Left lung (tissue), 10 donors: ENCODE data around the gene NUSAP1. TPM values are rescaled to one million over a fixed set of nuclear protein-coding genes. Genes with fewer than 3 reads are reported as not detected.
A peak's percentile ranks its signal among the peaks of the same experiment; 100 is the strongest.

Source experiments
- ATAC-seq: fragments of 200-7000 bp; cut with Tn5 transposase; one replicate; pipeline ENCODE4 v1.9.1; 2020; ENCODE audit warnings: moderate library complexity
- DNase-seq, 4 donors: peaks; one replicate each; pipeline ENCODE4 v3.0.0-alpha.2; 2013 to 2020
- H3K27ac ChIP-seq, 2 donors: fragments of 200-600 bp; sonication (generic) in 1 of 2; one replicate each; pipeline versions ENCODE4 v1.5.0 to v1.8.0; 2020 to 2021
- H3K27me3 ChIP-seq, 2 donors: fragments of 200-600 bp; sonication (generic) in 1 of 2; one replicate each; pipeline versions ENCODE4 v1.5.0 to v1.8.0; 2020 to 2021
- H3K36me3 ChIP-seq, 2 donors: fragments of 200-600 bp; sonication (generic) in 1 of 2; one replicate each; pipeline versions ENCODE4 v1.5.0 to v1.8.0; 2020 to 2021
- H3K4me1 ChIP-seq, 2 donors: fragments of 200-600 bp; one replicate each; pipeline ENCODE4 v1.8.0; 2021
- H3K4me3 ChIP-seq, 2 donors: fragments of 200-600 bp; sonication (generic) in 1 of 2; one replicate each; pipeline versions ENCODE4 v1.5.0 to v1.8.0; 2020 to 2021; ENCODE audit warnings: mild to moderate bottlenecking in 1 of 2
- H3K9me3 ChIP-seq, 2 donors: fragments of 200-600 bp; sonication (generic) in 1 of 2; one replicate each; pipeline versions ENCODE4 v1.5.0 to v1.8.0; 2020 to 2021
- CTCF ChIP-seq, 2 donors: fragments of 200-600 bp; sonication (generic) in 1 of 2; IDR thresholded peaks; one replicate each; pipeline versions ENCODE4 v1.5.0 to v1.8.0; 2021; ENCODE audit warnings: antibody characterized with exemption in 2 of 2
- intact Hi-C, 2 donors: fragments of 100-400 bp; cut with DNase I; formaldehyde crosslinking; loops; one replicate each; pipeline versions ENCODE4 v1.11.2 to v1.14.2; 2022
- polyA plus RNA-seq, 6 donors: library from polyadenylated mRNA; unstranded; fragments of 120-200 nt; gene quantifications; one replicate each; pipeline ENCODE4 v1.2.1, GENCODE V29; 2013; ENCODE audit not compliant: insufficient read length in 6 of 6
- total RNA-seq, 2 donors: library from RNA; stranded (reverse); fragmentation: NEBNext Ultra II Directional; extraction: Animal tissue kit (Norgen Biotek cat#: 25700); gene quantifications; one replicate each; pipeline ENCODE4 v1.2.1, GENCODE V29; 2021
- donor health status: DM: no; HTN: yes; CAD: no.
- donor health status: DM: no; HTN: no; CAD: no.

The NUSAP1 gene
- total and polyA plus RNA-seq, 8 donors = 10.2 to 147 (median 69.3) TPM

- peak overlapping the region in 1 of 2 donors; percentile 69 for H3K27ac ChIP-seq
- no peaks in the 10 kb centered on the region for H3K27me3 ChIP-seq
- DNase-seq = peak in 1 of 4 donors; percentile 11
- peaks cover 0 to 35% of the 10 kb centered on the region in 2 donors for H3K4me1 ChIP-seq
- H3K9me3 ChIP-seq = no peaks in the 10 kb centered on the region
- no peak for TF ChIP-seq CTCF (IDR thresholded peaks at IDR 0.05)
- no peaks in the 10 kb centered on the region for H3K36me3 ChIP-seq
- H3K4me3 ChIP-seq = no peak overlapping the region
- peak; percentile 27 for ATAC-seq
- intact Hi-C loops = no loop called here
These were observed 75.6 kb downstream of the NUSAP1 start for GRCh38 chr15:41408234-41408641.

- intact Hi-C loops = no loop called here
- no peak overlapping the region for H3K27ac ChIP-seq
- peaks cover 2 to 34% of the 10 kb centered on the region in 2 donors for H3K4me1 ChIP-seq
- H3K36me3 ChIP-seq = no peaks in the 10 kb centered on the region
- no peak overlapping the region for H3K4me3 ChIP-seq
- H3K27me3 ChIP-seq = no peaks in the 10 kb centered on the region
- no peaks in the 10 kb centered on the region for H3K9me3 ChIP-seq
- no peak for DNase-seq
- TF ChIP-seq CTCF (IDR thresholded peaks at IDR 0.05) = no peak
- ATAC-seq = no peak
These were observed 78.3 kb downstream of the NUSAP1 start for GRCh38 chr15:41411031-41411430.

- no peak for TF ChIP-seq CTCF (IDR thresholded peaks at IDR 0.05)
- Histone ChIP-seq H3K9me3 (no peaks in the 10 kb centered on the region), H3K27me3 (no peaks in the 10 kb centered on the region), H3K36me3 (no peaks in the 10 kb centered on the region), H3K4me1 (peaks cover 5 to 39% of the 10 kb centered on the region in 2 donors), H3K4me3 (no peak overlapping the region), H3K27ac (no peak overlapping the region)
- no peak for DNase-seq
- intact Hi-C loops = no loop called here
- ATAC-seq = no peak
These were observed 78.8 kb downstream of the NUSAP1 start for GRCh38 chr15:41411441-41411840.

GRCh38 chr15:41416128-41416741, 83.6 kb downstream of the NUSAP1 start:
- Histone ChIP-seq H3K4me1 (peaks cover 16 to 40% of the 10 kb centered on the region in 2 donors), H3K4me3 (peak overlapping the region; percentile 96 to 100), H3K27me3 (no peaks in the 10 kb centered on the region), H3K36me3 (no peaks in the 10 kb centered on the region), H3K9me3 (no peaks in the 10 kb centered on the region), H3K27ac (peak overlapping the region; percentile 67 to 83)
- ATAC-seq = peak; percentile 38
- intact Hi-C loops = no loop called here
- DNase-seq = no peak
- no peak for TF ChIP-seq CTCF (IDR thresholded peaks at IDR 0.05)

- no peak for TF ChIP-seq CTCF (IDR thresholded peaks at IDR 0.05)
- ATAC-seq (peak; percentile 99), DNase-seq (peak; percentile 92 to 99 (median 96))
- Histone ChIP-seq H3K36me3 (no peaks in the 10 kb centered on the region), H3K4me3 (peak within 1 kb of the TSS; percentile 96 to 100), H3K4me1 (peaks cover 16 to 40% of the 10 kb centered on the region in 2 donors), H3K27me3 (no peaks in the 10 kb centered on the region), H3K9me3 (no peaks in the 10 kb centered on the region), H3K27ac (peak within 1 kb of the TSS; percentile 76 to 83)
- intact Hi-C loops = no loop called here
These were observed 84.2 kb downstream of the NUSAP1 start, which contains the start of gene RTF1 for GRCh38 chr15:41416742-41417417. TSS of gene RTF1 (plus strand) at chr15:41417095. CDS start at chr15:41417116, 21 bp downstream.
